NCI-H345 treated with DMSO at 0.1 percent for 48 hours (cell line): ENCODE data around the gene CHN2.
"Not testable (repeated sequence)": the region's sequence is repeated elsewhere in the genome, so short reads cannot be mapped to it uniquely, and the experiment has no call there.

Source experiments
- DNase-seq: peaks from one replicate; lab custom pipeline; 2025; ENCODE audit not compliant: unreplicated experiment; lab: John Stamatoyannopoulos, UW

Gene CHN2

GRCh38 chr7:29528526-29528925, 334.0 kb downstream of the CHN2 start:
- DNase-seq: not testable (repeated sequence)
